Measurements from ENCODE around the gene GKN2.

GRCh38 chr2:68974251-68974650 lies 21.6 kb upstream of the GKN2 start, which contains the start of gene GKN1:
- no peak for TF ChIP-seq POLR2A (IDR thresholded peaks at IDR 0.05)
- TF ChIP-seq, protein P1, sequence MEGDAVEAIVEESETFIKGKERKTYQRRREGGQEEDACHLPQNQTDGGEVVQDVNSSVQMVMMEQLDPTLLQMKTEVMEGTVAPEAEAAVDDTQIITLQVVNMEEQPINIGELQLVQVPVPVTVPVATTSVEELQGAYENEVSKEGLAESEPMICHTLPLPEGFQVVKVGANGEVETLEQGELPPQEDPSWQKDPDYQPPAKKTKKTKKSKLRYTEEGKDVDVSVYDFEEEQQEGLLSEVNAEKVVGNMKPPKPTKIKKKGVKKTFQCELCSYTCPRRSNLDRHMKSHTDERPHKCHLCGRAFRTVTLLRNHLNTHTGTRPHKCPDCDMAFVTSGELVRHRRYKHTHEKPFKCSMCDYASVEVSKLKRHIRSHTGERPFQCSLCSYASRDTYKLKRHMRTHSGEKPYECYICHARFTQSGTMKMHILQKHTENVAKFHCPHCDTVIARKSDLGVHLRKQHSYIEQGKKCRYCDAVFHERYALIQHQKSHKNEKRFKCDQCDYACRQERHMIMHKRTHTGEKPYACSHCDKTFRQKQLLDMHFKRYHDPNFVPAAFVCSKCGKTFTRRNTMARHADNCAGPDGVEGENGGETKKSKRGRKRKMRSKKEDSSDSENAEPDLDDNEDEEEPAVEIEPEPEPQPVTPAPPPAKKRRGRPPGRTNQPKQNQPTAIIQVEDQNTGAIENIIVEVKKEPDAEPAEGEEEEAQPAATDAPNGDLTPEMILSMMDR (IDR thresholded peaks at IDR 0.05): no peak

Data from heart left ventricle (tissue), 13 donors.